UCSD-AML1 (cell line): ENCODE data around the gene C14orf119.

Experiments
- DNase-seq: peaks from one replicate; lab custom pipeline; 2025; ENCODE audit not compliant: unreplicated experiment; lab: John Stamatoyannopoulos, UW

C14orf119 gene

GRCh38 chr14:23125933-23126524 is 30.7 kb downstream of the C14orf119 start:
- DNase-seq: no peak

GRCh38 chr14:23126548-23127278 is 31.4 kb downstream of the C14orf119 start:
- no peak for DNase-seq

DNA sequence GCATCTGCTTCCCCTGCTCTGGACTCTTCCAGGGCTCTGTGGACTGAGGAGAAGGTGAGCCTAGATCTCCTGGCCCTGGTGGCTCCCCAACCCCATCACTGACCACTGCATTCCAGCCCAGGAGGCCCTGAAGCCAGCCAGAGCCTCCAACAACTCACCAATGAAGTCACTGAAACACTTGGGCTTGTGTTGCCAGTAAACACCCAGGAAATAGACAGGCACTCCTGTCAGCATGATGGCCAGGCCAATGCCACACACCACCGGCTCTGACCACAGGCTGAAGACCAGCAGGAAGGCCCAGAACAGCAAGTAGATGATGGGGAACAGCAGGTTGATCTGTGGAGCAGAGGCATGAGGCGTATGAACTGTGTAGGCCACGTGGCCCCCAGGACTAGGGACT is 32.6 kb downstream of the C14orf119 start:
- DNase-seq: no peak

GRCh38 chr14:23128969-23129758 is 33.9 kb downstream of the C14orf119 start:
- no peak for DNase-seq

DNA sequence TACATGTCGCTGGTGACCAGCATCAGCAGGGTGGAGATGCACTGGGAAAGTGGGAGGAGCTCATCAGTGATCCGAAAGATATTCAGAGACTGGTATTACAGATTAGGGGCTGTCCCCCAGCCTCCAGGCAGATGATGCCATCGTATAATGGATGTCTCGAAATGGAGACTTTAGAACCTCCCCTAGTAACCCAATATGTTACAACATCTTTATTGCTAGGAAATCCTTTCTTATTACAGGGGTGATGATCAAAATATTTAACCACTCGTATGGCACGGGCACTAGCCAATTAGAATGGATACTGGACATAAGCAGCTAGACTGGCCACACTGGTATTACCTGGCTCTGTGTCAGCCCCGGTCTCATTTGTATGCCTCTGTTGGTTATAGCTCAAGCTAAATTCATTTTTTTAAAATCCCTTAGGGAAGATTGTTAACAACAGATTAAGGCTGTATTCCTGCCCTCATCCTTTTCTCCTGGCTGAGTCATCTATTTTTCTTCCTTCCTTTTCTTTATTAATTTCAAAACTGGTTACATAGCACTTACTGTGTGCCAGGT is 34.5 kb downstream of the C14orf119 start:
- DNase-seq: no peak

- DNase-seq: no peak
Measured at GRCh38 chr14:23130871-23131270, 35.6 kb downstream of the C14orf119 start.

DNA sequence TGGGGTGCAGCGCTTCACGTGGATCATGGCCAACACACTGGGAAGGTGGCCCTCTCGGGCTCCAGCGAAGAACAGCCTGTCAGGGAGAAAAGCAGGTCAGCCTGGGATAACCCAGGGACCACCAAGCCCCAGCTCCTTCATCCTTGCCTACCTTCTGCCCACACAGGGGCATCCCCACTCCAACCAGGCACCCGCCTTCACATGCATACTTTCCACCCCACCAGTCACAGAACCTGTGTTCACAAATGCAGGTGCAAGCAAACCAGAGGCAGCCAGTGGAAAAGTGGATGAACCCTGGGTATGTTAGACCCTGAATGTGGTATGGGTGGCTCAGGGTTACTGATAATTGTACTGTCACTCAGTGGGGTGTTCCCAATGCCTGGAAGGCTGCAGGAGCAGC is 36.2 kb downstream of the C14orf119 start:
- DNase-seq: no peak

DNA sequence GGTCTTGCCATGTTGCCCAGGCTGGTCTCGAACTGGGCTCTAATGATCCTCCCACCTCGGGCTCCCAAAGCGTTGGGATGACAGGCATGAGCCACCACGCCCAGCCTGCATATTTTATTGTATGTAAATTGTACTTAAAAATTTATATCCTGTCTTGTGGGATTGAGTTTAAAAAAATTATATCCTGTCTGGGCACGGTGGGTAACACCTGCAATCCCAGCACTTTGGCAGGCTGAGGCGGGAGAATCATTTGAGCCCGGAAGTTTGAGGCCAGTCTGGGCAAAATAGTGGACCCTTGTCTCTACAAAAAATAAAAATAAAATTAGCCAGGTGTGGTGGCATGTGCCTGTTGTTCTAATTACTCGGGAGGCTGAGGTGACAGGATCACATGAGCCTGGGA is 37.7 kb downstream of the C14orf119 start:
- DNase-seq: no peak

DNA sequence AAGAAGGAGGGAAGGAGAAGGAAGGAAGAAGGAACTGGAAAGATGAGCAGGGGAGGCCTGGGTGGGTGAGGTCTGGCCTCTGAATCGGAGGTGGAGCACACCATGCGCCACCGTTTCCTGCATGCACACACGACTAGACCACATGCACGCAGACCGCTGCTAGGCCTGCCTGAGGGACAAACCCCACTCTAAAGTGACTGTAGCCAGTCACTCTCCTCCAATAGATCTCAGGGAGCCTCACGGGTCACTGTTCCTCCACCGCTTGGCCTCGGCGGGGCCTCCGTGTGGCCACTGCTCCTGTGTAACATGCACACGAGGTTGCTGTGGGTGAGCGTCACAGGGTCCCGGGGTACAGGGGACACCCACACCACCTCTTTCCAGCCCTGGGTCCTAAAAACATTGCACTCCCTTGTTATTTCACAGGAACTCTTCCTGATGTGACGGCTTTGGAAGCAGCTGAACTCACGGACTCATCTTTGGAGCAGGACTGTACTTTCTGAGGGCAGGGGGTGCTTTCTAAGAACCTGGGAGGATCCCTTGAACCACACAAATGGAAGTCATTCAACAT is 41.3 kb downstream of the C14orf119 start:
- DNase-seq: no peak

DNA sequence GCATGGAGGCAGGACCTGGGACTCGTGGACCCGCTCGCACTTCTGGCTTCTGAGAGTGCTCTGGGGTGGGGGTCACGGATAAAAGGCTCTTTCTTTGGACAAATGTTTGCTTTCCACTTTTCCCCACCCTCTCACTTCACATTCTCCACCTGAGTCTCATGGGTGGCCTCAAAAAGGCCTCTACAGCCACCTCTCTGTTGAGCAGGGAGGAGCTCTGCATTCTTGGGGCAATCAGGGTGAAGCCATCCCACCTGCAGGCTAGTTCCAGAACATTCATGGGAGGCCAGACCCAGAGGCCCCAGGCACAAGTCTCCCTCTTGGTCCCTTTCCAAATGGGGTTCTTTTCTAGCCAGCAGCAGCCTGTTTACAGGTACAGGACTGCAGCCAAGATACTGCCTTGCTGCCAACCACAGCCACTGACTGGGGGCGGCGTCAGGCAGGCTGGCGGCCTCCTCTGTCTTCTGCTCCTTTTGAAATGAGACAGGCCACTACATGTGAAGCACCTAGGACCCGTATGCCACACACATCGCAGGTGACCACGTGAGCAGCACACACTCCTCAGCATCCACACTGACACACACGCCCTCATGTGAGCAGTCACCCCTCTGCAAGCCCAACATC is 42.0 kb downstream of the C14orf119 start:
- DNase-seq: no peak

DNA sequence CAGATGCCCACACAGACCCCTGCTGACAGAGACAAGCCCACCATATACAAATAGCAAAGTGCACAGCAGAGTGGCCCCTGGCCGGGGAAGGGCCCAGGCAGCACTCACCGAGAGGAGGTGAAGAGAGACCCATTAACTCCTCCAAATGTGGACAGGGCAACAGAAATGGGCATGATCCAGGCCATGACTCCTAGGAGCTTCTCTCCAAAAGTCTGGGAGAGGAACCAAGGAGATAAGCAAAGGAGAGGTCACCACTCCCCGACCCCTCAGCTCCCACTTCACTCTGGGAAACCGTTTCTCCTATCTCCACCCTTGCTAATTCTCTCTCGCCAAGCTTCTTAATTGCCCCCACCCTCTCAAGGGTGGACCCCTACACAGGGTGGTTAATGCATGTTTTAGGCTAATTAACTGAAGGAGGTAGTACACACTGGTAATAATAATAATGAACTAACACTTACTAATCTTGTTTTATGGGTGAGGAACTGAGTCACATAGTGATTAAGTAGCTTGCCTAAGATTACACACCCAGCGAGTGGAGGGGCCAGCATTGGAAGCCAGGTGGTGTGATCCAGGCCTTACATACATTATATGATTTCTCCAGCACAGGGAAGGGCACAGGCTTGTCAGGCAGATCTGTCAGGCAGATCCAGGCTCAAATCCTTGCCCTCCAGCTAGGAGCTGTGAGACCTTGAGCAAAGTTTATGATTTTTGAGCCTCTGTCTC is 42.7 kb downstream of the C14orf119 start:
- no peak for DNase-seq

GRCh38 chr14:23139874-23140273 is 44.6 kb downstream of the C14orf119 start:
- no peak for DNase-seq

- DNase-seq: no peak
Measured at GRCh38 chr14:23140371-23140770, 45.1 kb downstream of the C14orf119 start.

- DNase-seq: no peak
Measured at GRCh38 chr14:23141706-23142444, 46.6 kb downstream of the C14orf119 start.

- no peak for DNase-seq
Measured at GRCh38 chr14:23142826-23143225, 47.5 kb downstream of the C14orf119 start.

DNA sequence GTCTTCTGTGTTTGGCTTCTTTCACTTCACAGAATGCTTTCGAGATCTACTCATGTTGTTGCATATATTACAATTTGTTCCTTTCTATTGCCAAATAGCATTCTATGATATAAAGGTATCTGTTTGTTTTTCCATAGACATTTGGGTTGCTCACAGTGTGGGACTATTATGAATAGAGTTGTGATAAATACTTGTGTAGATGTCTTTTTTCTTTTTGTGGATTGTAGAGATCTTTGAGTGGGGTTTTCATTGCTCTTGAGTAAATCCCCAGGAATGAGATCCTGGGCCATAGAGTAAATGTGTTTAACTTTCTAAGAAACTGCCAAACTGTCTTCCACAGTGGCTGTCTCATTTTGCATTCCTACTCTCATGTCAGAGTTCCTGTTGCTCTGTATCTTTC is 48.6 kb downstream of the C14orf119 start:
- no peak for DNase-seq

- DNase-seq: no peak
Measured at GRCh38 chr14:23145794-23146350, 50.6 kb downstream of the C14orf119 start.

DNA sequence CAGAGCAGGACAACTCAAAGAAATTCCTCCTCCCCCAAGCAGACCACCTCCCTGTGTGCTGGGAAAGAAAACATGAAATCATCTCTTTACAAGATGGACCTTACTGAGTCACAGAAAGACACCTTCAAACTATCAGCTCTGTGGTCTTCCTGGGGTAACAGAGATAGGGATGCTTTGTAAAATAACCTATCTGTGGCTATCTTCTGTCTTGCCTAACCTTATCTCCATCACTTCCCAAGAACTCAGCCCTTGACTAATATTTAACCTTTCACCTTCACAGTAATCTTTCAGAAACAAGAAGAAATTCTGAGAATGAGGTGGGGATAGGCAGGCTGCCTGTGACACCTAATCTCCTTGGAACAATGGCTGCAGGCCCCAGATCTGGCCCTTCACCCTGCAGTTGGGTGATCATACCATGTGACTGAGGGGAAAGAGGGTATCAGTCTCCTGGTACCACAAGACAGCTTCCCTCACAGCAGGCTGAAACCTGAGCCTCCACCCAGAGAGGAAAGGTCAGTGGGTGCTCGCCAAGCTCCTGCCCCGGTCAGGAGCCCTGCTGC is 51.1 kb downstream of the C14orf119 start:
- no peak for DNase-seq

DNA sequence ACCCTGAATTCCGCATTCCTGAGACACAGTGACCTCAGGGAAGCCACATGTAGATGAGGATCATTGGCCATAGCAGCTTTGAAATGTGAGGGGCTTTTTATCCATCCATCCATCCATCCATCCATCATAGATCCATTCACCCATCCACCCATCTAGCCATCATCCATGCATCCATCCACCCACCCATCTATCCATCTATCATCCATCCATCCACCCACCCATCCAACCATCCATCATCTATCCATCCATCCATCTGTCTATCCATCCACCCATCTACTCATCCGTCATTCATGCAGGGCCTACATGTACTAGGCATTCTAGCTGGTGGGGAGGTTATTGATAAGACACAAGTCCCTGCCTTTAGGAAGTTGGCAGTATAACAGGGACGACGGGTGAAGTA is 51.7 kb downstream of the C14orf119 start:
- no peak for DNase-seq
